Measurements from ENCODE around the gene CORO2B.

GRCh38 chr15:68598171-68599152 is 19.7 kb downstream of the CORO2B start:
- TF ChIP-seq CTCF (IDR thresholded peaks at IDR 0.05; ENCODE audit: low read length) (no peak), EZH2phosphoT487 (IDR thresholded peaks at IDR 0.05; ENCODE audit: low read length) (no peak), EZH2 (optimal IDR thresholded peaks at IDR 0.05; ENCODE audit: low read depth, low read length) (no peak)
